ENCODE results near the gene MRM2. TPM values are rescaled to one million over a fixed set of nuclear protein-coding genes. Genes with fewer than 3 reads are reported as not detected.

Gene MRM2
- total and polyA plus RNA-seq, 10 of the 15 experiments (the other 5 are each of a cell fraction or from before 2014, with no cell fraction given), result 43.2 to 128 (median 71.4) TPM

- Histone ChIP-seq H3K9me3 (replicated peaks; ENCODE audit: control insufficient read depth, insufficient read depth, low read length) (no peaks in the 10 kb centered on the region), H3K4me1 (ENCODE audit: control insufficient read depth, insufficient read depth, low read length) (peaks cover 34% of the 10 kb centered on the region), H3K79me2 (ENCODE audit: control insufficient read depth, insufficient read depth, low read length) (peaks cover 7% of the 10 kb centered on the region), H3K27ac (ENCODE audit: control insufficient read depth, insufficient read depth) (no peak overlapping the region), H3K4me3 (no peak overlapping the region), H3K4me2 (ENCODE audit: control insufficient read depth, insufficient read depth) (no peak overlapping the region), H3K9ac (ENCODE audit: control insufficient read depth, insufficient read depth, low read length) (no peak overlapping the region), H3K36me3 (ENCODE audit: control insufficient read depth in 2 of 2, insufficient read depth in 2 of 2, low read length in 1 of 2) (peaks cover 13 to 20% of the 10 kb centered on the region in 2 experiments), H4K20me1 (ENCODE audit: control insufficient read depth, insufficient read depth) (no peaks in the 10 kb centered on the region), H2AFZ (ENCODE audit: control insufficient read depth, low read depth, low read length) (no peak overlapping the region), H3K27me3 (replicated peaks in 1 of 2; ENCODE audit: control insufficient read depth in 2 of 2, insufficient read depth in 2 of 2, low read length in 1 of 2) (no peaks in the 10 kb centered on the region)
- intact Hi-C loops (cut with micrococcal nuclease; ENCODE audit: unreplicated experiment) (no loop called here), in situ Hi-C loops (cut with MboI) (no loop called here)
- ChIA-PET CTCF (interaction anchor here (2.8 kb wide), 1 partner anchor 85 kb away, joined by 10 read pairs; no protein-coding TSS in a partner anchor), RAD21 (ENCODE audit: unreplicated experiment) (no interaction called here), POLR2A (no interaction called here), SMC1A (ENCODE audit: uncharacterized antibody, unreplicated experiment) (interaction anchor here (1.3 kb wide), 1 partner anchor 46 kb away, joined by 3 read pairs; no protein-coding TSS in a partner anchor)
- no peak for DNase-seq (ENCODE audit: low read depth, low spot score)
- no TSS peak for BruUV-seq (replicated peaks)
- ATAC-seq, result no peak
- no peak for TF ChIP-seq CBX5 (IDR thresholded peaks at IDR 0.05; ENCODE audit: low read depth)
- TF ChIP-seq JUND (IDR thresholded peaks at IDR 0.05; ENCODE audit: low read depth, low read length), result no peak
- no peak for TF ChIP-seq ZNF24 (IDR thresholded peaks at IDR 0.05)
- TF ChIP-seq EED (IDR thresholded peaks at IDR 0.05; ENCODE audit: low read depth), result no peak
- no peak for TF ChIP-seq SREBF2 (IDR thresholded peaks at IDR 0.05; ENCODE audit: low read length)
- TF ChIP-seq IRF5 (IDR thresholded peaks at IDR 0.05; ENCODE audit: borderline replicate concordance), result no peak
- no peak for TF ChIP-seq POLR2AphosphoS2 (IDR thresholded peaks at IDR 0.05; ENCODE audit: low read depth, low read length)
- TF ChIP-seq NR2F1 (conservative IDR thresholded peaks at IDR 0.05), result no peak
- no peak for TF ChIP-seq SUZ12 (IDR thresholded peaks at IDR 0.05; ENCODE audit: unreplicated experiment)
- no peak for TF ChIP-seq MTA3 (IDR thresholded peaks at IDR 0.05; ENCODE audit: borderline replicate concordance, low read length)
- no peak for TF ChIP-seq IKZF1 (conservative IDR thresholded peaks at IDR 0.05)
- no peak for TF ChIP-seq EP300 (IDR thresholded peaks at IDR 0.05; ENCODE audit: borderline replicate concordance in 1 of 2, control insufficient read depth in 1 of 2, low read depth in 2 of 2, low read length in 2 of 2)
- 98% methylated on average over 18 of the region's 18 CpGs for WGBS (ENCODE audit: insufficient coverage, insufficient replicate concordance, low lambda C conversion rate, missing lambda C conversion rate)
- FAIRE-seq, result no peak
These were observed 21.2 kb upstream of the MRM2 start for GRCh38 chr7:2263176-2263575.
